HFFc6 (cell line): Measurements from ENCODE around the gene ANKRD9. TPM values are rescaled to one million over a fixed set of nuclear protein-coding genes. Genes with fewer than 3 reads are reported as not detected.

ENCODE experiments used
- DNase-seq: peaks from one replicate; pipeline ENCODE4 v3.0.0-alpha.2; 2018
- H3K27ac Mint-ChIP-seq: 2 replicates; pipeline ENCODE4 v1.8.0; 2020; ENCODE audit warnings: mild to moderate bottlenecking, mixed read lengths
- H3K27me3 Mint-ChIP-seq: 2 replicates; pipeline ENCODE4 v1.8.0; 2021; ENCODE audit warnings: mild to moderate bottlenecking, moderate library complexity, mixed read lengths; ENCODE audit not compliant: insufficient read depth
- H3K36me3 Mint-ChIP-seq: 2 replicates; pipeline ENCODE4 v1.8.0; 2021; ENCODE audit warnings: low read depth, mixed read lengths
- H3K4me1 Mint-ChIP-seq: 2 replicates; pipeline ENCODE4 v1.8.0; 2020; ENCODE audit warnings: low read depth, mixed read lengths
- H3K4me3 Mint-ChIP-seq: 2 replicates; pipeline ENCODE4 v1.8.0; 2020; ENCODE audit warnings: mild to moderate bottlenecking, moderate library complexity, mixed read lengths
- H3K9me3 Mint-ChIP-seq: 2 replicates; pipeline ENCODE4 v1.8.0; 2020; ENCODE audit warnings: mild to moderate bottlenecking, mixed read lengths
- CTCF ChIP-seq: fragments of 200-600 bp; sonication (generic); IDR thresholded peaks from 2 replicates; pipeline ENCODE4 v1.5.0; 2021; ENCODE audit warnings: antibody characterized with exemption, mild to moderate bottlenecking
- total RNA-seq, 6 experiments: library from RNA; stranded (reverse); fragmentation: NEBNext Ultra II Directional; extraction: Animal tissue kit (Norgen Biotek cat#: 25700); gene quantifications; 2 replicates in 1 of 6; 3 replicates in 5 of 6; pipeline ENCODE4 v1.2.3, GENCODE V29; 2021

The ANKRD9 gene
- total RNA-seq, 6 experiments from 2014 or later = 13.4 to 18.0 (median 15.6) TPM

DNA sequence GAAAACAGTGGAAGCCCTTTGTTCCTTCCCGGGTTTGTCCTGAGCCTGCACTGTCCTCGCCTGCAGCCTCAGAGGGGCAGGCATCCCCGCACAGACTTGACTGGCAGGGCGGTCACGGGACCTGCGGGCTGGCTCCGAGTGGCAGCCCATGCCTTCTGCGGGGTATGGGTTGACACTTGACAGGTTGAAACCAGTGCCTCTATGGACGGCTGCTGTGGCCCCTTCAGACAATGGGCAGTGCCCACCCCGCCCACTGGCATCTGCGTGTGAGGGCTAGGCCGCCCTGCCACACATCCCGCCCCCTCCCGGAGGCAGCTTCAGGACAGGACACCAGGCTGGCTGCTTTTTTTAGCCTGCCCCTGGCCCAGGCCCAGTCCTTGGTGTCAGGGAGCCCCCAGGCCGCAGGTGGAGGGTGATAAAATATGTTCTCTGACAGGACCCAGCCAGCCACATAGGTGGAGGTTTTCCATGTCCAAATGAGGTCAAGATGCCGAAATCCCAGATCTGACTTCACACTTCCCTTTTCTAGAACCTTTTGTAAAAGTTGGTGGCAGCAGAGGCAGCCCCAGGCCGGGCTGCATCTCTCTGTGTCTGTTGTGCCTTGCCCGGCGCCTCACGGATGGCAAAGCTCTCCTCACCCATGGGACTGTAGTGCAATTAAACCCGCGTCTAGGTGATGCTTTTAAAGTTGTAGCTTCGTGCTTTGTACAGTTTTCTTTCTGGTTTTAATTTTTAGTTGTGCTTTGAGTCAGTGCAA, 10.0 kb downstream of the ANKRD9 start:
- no peaks in the 10 kb centered on the region for H3K9me3 Mint-ChIP-seq
- TF ChIP-seq CTCF = no peak
- H3K36me3 Mint-ChIP-seq = peaks cover 11% of the 10 kb centered on the region
- DNase-seq = no peak
- no peak overlapping the region for H3K4me3 Mint-ChIP-seq
- H3K27me3 Mint-ChIP-seq = peaks cover 5% of the 10 kb centered on the region
- peak overlapping the region; percentile 69 for H3K27ac Mint-ChIP-seq
- H3K4me1 Mint-ChIP-seq = peaks cover 9% of the 10 kb centered on the region

GRCh38 chr14:102498678-102499265, 10.8 kb downstream of the ANKRD9 start:
- peaks cover 5% of the 10 kb centered on the region for H3K27me3 Mint-ChIP-seq
- H3K9me3 Mint-ChIP-seq = no peaks in the 10 kb centered on the region
- H3K4me3 Mint-ChIP-seq = no peak overlapping the region
- peaks cover 9% of the 10 kb centered on the region for H3K4me1 Mint-ChIP-seq
- no peak for TF ChIP-seq CTCF
- H3K27ac Mint-ChIP-seq = no peak overlapping the region
- DNase-seq = no peak
- peaks cover 11% of the 10 kb centered on the region for H3K36me3 Mint-ChIP-seq

- DNase-seq = no peak
- TF ChIP-seq CTCF = peak; percentile 53
- H3K9me3 Mint-ChIP-seq = no peaks in the 10 kb centered on the region
- H3K4me3 Mint-ChIP-seq = no peak overlapping the region
- H3K27me3 Mint-ChIP-seq = peaks cover 5% of the 10 kb centered on the region
- H3K36me3 Mint-ChIP-seq = peaks cover 11% of the 10 kb centered on the region
- no peak overlapping the region for H3K27ac Mint-ChIP-seq
- H3K4me1 Mint-ChIP-seq = peaks cover 9% of the 10 kb centered on the region
These were observed 11.4 kb downstream of the ANKRD9 start for GRCh38 chr14:102497998-102498677.

- H3K36me3 Mint-ChIP-seq = peaks cover 11% of the 10 kb centered on the region
- DNase-seq = no peak
- H3K27ac Mint-ChIP-seq = no peak overlapping the region
- TF ChIP-seq CTCF = no peak
- H3K4me3 Mint-ChIP-seq = no peak overlapping the region
- peaks cover 5% of the 10 kb centered on the region for H3K27me3 Mint-ChIP-seq
- no peaks in the 10 kb centered on the region for H3K9me3 Mint-ChIP-seq
- H3K4me1 Mint-ChIP-seq = peaks cover 9% of the 10 kb centered on the region
These were observed 12.4 kb downstream of the ANKRD9 start for GRCh38 chr14:102496958-102497744.

DNA sequence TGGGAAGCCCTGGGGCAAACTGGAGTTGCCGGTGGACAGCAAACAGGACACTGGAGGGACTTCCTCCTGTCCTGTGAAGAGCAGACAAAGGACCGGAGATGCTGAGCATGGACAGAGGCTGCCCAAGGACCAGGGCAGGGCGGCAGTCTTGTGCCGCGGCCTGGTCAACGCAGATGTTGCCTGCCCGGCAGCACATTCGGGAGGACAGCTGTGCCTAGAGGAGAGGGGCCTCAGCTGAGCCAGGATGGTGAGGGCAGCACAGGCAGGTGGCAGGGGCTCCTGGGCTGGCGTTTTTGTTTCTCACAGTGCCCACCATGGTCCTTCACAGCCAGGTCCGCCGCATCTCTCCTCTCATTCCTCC, 13.3 kb downstream of the ANKRD9 start:
- H3K36me3 Mint-ChIP-seq = peaks cover 11% of the 10 kb centered on the region
- peaks cover 5% of the 10 kb centered on the region for H3K27me3 Mint-ChIP-seq
- peaks cover 9% of the 10 kb centered on the region for H3K4me1 Mint-ChIP-seq
- DNase-seq = no peak
- TF ChIP-seq CTCF = no peak
- H3K9me3 Mint-ChIP-seq = no peaks in the 10 kb centered on the region
- no peak overlapping the region for H3K27ac Mint-ChIP-seq
- H3K4me3 Mint-ChIP-seq = no peak overlapping the region
